HUDEP-2 (cell line): ENCODE data around the gene GNAS.
"Not testable (repeated sequence)": the region's sequence is repeated elsewhere in the genome, so short reads cannot be mapped to it uniquely, and the experiment has no call there.

Source experiments
- DNase-seq, 76 experiments: peaks; one replicate each; lab custom pipeline; 2025; ENCODE audit not compliant: unreplicated experiment in 76 of 76; lab: John Stamatoyannopoulos, UW

GNAS gene

DNA sequence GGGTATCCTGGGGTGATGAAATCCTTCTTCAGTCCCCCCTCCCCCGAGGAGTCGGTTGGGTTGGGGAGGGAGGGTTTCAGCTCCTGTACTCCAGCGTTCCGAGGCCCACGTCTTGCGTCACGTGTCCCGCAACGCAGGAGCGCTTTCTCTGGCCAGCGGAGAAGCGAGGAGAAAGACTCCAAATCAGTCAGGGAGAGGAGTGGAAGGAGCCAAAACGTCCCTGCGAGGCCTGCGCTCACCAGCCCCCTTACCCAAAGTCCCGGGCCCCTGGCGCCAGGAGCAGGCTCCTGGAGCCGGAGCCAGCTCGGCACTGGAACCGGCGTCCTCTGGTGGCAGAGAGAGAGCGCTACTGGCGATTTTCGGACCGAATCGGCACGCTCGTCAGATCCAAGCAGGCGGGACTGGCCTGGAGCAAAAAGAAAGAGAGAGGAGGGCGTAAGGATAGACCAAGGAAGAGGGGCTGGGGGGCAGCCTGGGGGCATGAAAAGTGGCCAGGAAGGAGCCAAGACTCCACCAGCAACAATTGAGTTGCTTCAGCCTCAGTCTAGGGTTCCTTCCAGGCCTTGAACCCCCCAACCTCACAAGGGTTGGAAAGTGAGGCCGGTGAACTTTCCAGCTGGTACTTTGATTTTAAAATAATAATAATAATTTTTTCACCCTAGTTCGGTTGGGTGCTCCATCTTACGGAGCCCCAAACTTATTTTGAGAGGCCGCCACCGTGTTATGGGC, at the start of gene GNAS:
Gene GNAS, plus strand, starts transcription at position 174 of the 729 bp plus-strand sequence.
- DNase-seq, result peak in 58 of 76 experiments; percentile 2 to 65 (median 41)

- DNase-seq, result no peak
These were observed 49.0 kb upstream of the GNAS start for GRCh38 chr20:58803533-58803932.

- DNase-seq, result no peak
These were observed 44.7 kb upstream of the GNAS start for GRCh38 chr20:58807801-58808200.

- no peak for DNase-seq
These were observed 44.1 kb upstream of the GNAS start for GRCh38 chr20:58808271-58809046.

DNA sequence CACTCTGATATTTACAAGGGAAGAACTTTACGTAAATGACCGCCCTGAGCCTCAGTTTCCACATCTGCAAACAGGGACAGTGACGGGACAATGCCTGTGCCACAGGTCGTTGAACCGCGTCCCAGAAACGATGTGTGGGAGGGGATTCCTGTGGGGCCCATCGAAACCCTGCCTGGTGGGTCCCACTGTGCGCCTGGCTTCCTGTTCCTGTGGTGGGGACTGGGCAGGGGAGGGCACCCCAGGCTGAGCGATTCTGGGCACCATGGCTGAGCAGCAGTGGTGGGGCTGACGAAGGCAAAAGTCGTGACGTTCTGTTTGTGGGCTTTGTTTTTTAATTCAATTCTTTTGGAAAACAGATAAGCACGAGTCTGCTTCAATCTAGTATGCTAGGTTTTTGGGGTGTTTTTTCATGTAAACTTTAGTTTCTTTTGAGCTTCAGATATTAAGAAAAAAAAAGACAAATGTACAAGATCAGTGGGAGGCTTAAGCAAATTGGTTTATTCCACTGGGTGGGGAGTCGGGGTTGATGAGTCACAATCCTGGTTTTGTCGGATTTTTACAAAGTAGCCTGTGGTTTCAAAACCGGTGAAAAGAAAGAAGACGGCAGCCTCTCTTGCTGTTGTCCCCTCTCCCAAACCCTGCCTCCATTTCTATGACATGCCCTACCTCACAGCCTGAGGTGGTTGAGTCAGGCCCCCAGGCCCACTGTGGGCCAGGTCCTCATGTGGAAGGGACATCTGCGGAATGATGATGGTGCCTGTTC, 42.2 kb upstream of the GNAS start:
- no peak for DNase-seq

DNA sequence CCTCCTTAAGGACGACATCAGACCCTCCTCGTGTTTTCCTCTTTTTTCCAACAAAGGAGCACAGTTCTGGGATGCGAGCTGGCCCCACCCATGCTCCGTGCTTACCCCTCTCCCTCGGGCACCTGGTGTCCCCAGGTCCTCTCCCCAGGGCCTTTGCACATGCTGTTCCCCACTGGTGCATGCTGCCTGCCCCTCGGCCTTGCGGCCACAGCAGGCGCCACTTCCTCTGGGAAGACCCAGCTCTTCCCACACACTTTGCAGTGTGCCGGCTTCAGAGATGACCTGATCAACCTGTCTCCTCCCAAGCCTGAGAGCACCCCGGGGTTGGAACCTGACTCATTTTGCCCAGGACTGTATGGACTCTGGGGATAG, 41.7 kb upstream of the GNAS start:
- no peak for DNase-seq

DNA sequence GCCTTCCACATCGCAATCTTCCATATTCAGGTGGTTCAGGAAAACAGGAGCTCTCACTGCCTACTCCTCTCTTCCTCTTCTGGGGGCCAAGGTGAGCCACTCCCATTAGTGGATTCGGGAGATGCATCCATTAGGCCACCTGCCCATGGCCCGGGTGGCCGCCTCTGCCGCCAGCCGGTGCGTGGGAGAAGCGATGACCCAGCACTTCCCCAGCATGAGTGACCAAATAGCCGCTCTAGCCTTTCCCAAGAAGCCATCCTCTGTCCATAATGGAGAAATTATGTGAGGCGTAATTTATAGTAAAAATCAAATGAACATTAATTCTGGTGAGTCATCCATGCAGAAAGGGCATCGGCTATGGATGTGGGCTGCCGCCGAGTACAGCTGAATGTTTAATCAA, 41.2 kb upstream of the GNAS start:
- DNase-seq, result no peak

DNA sequence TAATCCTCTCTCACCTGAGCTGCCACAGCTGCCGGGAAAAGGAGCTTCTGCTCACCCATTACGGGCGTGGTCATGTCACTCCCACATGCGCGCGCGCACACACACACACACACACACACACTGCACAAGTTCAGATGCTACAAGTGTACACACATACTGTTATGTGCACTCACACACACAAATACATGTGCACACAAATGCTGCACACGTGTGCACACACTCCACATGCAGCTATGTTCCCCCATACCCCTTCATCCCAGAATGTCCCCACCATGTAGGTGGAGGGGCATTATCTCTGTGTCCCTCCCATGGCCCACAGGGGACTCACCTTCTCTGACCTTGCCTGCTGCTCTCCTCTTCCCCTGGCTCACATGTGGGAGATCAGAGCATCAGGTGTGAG, 39.1 kb upstream of the GNAS start:
- no peak for DNase-seq

- DNase-seq, result no peak
These were observed 37.1 kb upstream of the GNAS start for GRCh38 chr20:58815448-58815847.

GRCh38 chr20:58816051-58816450, 36.5 kb upstream of the GNAS start:
- no peak for DNase-seq

- DNase-seq, result no peak
These were observed 35.4 kb upstream of the GNAS start for GRCh38 chr20:58816957-58817651.

- DNase-seq, result no peak
These were observed 34.8 kb upstream of the GNAS start for GRCh38 chr20:58817748-58818147.

DNA sequence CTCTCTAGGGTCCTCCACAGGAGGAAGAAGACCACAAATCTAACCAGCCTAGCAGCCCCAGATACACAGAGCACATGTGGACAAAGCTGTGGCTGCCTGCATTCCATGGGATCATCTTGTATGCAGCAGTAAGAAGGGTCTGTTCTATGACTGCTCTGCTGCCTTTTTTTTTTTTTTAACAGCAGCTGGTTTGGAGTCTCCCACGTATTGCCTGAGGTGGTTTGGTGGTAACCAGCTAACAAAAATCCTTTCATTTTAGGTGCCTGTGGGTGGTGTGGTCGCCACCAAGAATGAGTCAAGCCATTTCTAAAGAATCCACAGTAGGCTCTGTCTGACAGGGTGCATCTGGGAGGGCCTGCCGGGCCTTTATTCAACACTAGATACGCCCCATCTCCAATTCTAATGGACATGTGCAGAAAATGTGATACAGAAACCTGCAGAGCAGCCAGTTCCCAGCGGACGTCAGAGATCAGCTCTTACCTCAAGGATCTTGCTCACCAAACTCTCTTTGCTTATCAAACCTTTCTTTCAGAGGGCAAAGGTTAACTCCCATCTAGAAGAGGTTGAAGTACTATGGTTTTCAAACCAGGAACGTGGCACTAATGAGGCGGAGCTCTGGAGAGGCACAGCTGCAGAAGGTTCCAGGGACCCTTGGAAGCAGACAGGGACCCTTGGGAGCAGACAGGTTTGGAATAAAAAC, 33.8 kb upstream of the GNAS start:
- no peak for DNase-seq

GRCh38 chr20:58819921-58820320, 32.6 kb upstream of the GNAS start:
- no peak for DNase-seq

DNA sequence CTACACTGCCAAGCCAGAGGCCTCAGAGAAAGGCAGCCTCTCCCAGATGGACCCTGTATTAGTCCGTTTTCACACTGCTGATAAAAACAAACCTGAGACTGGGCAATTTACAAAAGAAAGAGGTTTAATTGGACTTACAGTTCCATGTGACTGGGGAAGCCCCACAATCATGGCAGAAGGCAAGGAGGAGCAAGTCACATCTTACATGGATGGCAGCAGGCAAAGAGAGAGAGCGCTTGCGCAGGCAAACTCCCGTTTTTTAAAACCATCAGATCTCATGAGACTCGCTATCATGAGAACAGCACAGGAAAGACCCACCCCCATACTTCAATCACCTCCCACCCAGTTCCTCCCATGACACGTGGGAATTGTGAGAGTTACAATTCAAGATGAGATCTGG, 32.0 kb upstream of the GNAS start:
- DNase-seq, result not testable (repeated sequence)

- peak in 3 of 76 experiments; percentile 1 to 6 (median 2) for DNase-seq
These were observed 30.4 kb upstream of the GNAS start for GRCh38 chr20:58822149-58822548.

DNA sequence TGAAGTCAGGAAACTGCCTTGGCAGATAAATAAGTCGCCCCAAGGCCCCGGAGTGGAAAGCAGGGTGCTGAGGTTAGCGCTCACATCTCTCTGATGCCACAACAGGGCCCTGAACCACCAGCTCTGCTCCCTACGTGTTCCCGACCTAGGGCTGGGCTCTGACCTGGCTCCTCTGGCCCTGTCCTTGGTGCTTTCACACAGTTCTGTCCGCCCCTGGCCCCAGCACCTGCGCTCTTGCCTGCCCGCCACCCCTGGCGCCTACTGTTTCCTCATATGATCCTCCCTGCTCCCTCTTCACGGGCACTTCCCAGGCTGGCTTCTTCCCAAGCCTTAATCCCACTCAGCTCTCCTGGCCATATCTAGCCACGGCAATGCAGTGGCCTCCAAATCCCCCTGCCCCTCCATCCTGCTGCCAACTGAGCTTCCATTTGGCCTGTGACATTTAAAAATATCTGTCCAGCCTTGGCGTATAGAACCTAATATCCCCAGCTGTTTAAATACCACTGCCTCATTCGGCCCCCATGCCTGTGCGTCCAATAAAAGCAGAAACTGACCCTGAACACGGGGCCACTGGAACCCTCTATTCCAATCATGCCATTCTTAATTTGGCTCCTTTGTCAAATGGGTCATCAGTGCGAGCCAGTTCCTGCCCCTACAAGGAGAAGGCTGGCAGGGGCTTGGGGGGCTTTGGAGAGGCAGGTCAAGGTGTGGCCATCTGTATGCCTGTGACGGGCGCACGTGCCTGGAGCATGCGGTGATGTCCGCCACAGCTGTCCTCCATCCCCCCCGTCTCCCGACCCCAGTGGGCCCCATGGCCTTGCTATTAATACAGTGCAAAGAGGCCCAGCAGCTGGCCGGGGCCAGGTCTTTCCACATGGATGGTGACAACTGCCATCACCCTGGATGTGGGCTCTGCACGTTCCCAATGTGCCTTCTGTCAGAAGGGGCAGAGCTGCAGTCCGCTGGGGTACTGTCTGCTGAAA, 29.5 kb upstream of the GNAS start:
- no peak for DNase-seq

DNA sequence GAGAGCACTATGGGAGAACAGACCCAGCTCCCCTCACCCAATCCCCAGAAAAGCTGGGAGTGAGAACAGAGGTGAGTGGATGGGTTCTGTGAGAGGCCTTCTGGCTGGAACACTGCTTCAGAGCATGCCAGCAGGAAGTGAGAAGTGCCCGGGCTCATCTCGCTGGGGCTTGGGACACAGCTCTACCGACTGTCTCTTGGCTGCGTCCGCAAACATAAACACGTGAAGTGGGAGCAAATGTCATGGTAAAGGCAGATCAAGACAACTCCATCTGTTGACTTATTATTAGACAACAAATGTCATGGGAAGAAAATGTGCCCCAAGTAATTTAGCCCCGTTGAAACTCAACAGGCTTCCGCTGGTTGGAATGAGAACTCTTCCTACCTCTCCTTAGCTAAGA, 27.7 kb upstream of the GNAS start:
- no peak for DNase-seq

- no peak for DNase-seq
These were observed 27.1 kb upstream of the GNAS start for GRCh38 chr20:58825450-58825849.
